Measurements from ENCODE around the gene HLCS.

- TF ChIP-seq CTCF (conservative IDR thresholded peaks at IDR 0.05 in 1 of 2, IDR thresholded peaks at IDR 0.05 in 1 of 2; ENCODE audit: low read depth in 1 of 2, low read length in 2 of 2): peak; percentile 72 to 87
- no peak for TF ChIP-seq EZH2 (IDR thresholded peaks at IDR 0.05; ENCODE audit: low read length, missing control alignments)
Measured at GRCh38 chr21:36917471-36918158, 48.9 kb downstream of the HLCS start.
